Caco-2 (cell line): ENCODE data around the gene RTTN. TPM values are rescaled to one million over a fixed set of nuclear protein-coding genes. Genes with fewer than 3 reads are reported as not detected.
"Not testable (repeated sequence)": the region's sequence is repeated elsewhere in the genome, so short reads cannot be mapped to it uniquely, and the experiment has no call there.

ENCODE experiments used
- BruUV-seq: library from RNA; stranded (reverse); fragments of 400-500 nt; replicated peaks from 2 replicates; lab custom pipeline; 2021; lab: Mats Ljungman, UMichigan
- CTCF ChIA-PET: fragments of 300-600 bp; sonication (Branson Sonifier 250); formaldehyde crosslinking; loops from one replicate; lab custom pipeline; 2022; ENCODE audit warnings: antibody characterized with exemption; lab: Charles Lee
- POLR2A ChIA-PET: fragments of 300-600 bp; sonication (Branson Sonifier 250); formaldehyde crosslinking; loops from one replicate; lab custom pipeline; 2022; ENCODE audit warnings: antibody characterized with exemption; lab: Charles Lee
- DNase-seq, 2 experiments: peaks; one replicate each; pipeline versions ENCODE4 v3.0.0 to v3.0.0-alpha.2; 2020 to 2022
- H3K27me3 ChIP-seq: replicated peaks from 2 replicates; pipeline ENCODE4 v1.6.0; 2011; ENCODE audit warnings: low read length; ENCODE audit not compliant: control insufficient read depth, insufficient read depth
- H3K36me3 ChIP-seq: 2 replicates; pipeline ENCODE4 v1.5.1; 2011; ENCODE audit warnings: low read length; ENCODE audit not compliant: control insufficient read depth, insufficient read depth
- H3K4me1 ChIP-seq: fragments of 250-450 bp; sonication (Bioruptor Pico); 2 replicates; pipeline ENCODE4 v1.5.1; 2020; ENCODE audit warnings: mild to moderate bottlenecking
- H3K4me3 ChIP-seq: 2 replicates; pipeline ENCODE4 v1.5.1; 2011; ENCODE audit warnings: low read depth, mild to moderate bottlenecking, control low read depth, low read length
- H3K9me3 ChIP-seq: fragments of 250-450 bp; sonication (Bioruptor Pico); 2 replicates; pipeline ENCODE4 v1.5.1; 2020; ENCODE audit warnings: mild to moderate bottlenecking, moderate library complexity
- H3K27ac Mint-ChIP-seq: one replicate; pipeline ENCODE4 v1.8.0; 2022; ENCODE audit warnings: mixed read lengths; ENCODE audit not compliant: unreplicated experiment
- H3K27me3 Mint-ChIP-seq: one replicate; pipeline ENCODE4 v1.8.0; 2022; ENCODE audit warnings: mixed read lengths; ENCODE audit not compliant: insufficient read depth, unreplicated experiment
- H3K36me3 Mint-ChIP-seq: one replicate; pipeline ENCODE4 v1.8.0; 2022; ENCODE audit warnings: mild to moderate bottlenecking, mixed read lengths; ENCODE audit not compliant: insufficient read depth, unreplicated experiment
- H3K4me1 Mint-ChIP-seq: one replicate; pipeline ENCODE4 v1.8.0; 2022; ENCODE audit warnings: low read depth, mixed read lengths; ENCODE audit not compliant: unreplicated experiment
- H3K4me3 Mint-ChIP-seq: one replicate; pipeline ENCODE4 v1.8.0; 2022; ENCODE audit warnings: mild to moderate bottlenecking, moderate library complexity, mixed read lengths; ENCODE audit not compliant: unreplicated experiment
- H3K9me3 Mint-ChIP-seq: one replicate; pipeline ENCODE4 v1.8.0; 2022; ENCODE audit warnings: mixed read lengths; ENCODE audit not compliant: unreplicated experiment
- intact Hi-C: fragments of 100-400 bp; cut with micrococcal nuclease; formaldehyde crosslinking; loops from one replicate; pipeline ENCODE4 v1.10.0; 2022; ENCODE audit not compliant: unreplicated experiment
- total RNA-seq: library from RNA; stranded (reverse); gene quantifications from 2 replicates; pipeline ENCODE4 v1.2.3, GENCODE V29; 2022
- TF ChIP-seq, protein P1 (sequence below), 2 experiments: fragments of 200-600 bp in 1 of 2; IDR thresholded peaks; 1 replicate in 1 of 2; 2 replicates in 1 of 2; pipeline versions ENCODE4 v1.5.1 to v1.8.0; 2011 to 2022; ENCODE audit warnings: antibody characterized with exemption in 1 of 2, control low read depth in 1 of 2, inconsistent platforms in 1 of 2, low read depth in 1 of 2, low read length in 1 of 2, mild to moderate bottlenecking in 1 of 2, moderate library complexity in 1 of 2; ENCODE audit not compliant: insufficient read depth in 1 of 2, severe bottlenecking in 1 of 2, unreplicated experiment in 1 of 2

The RTTN gene
- total RNA-seq, 1 experiment from 2014 or later: 14.6 TPM

- no peak for DNase-seq
- TF ChIP-seq, protein P1, sequence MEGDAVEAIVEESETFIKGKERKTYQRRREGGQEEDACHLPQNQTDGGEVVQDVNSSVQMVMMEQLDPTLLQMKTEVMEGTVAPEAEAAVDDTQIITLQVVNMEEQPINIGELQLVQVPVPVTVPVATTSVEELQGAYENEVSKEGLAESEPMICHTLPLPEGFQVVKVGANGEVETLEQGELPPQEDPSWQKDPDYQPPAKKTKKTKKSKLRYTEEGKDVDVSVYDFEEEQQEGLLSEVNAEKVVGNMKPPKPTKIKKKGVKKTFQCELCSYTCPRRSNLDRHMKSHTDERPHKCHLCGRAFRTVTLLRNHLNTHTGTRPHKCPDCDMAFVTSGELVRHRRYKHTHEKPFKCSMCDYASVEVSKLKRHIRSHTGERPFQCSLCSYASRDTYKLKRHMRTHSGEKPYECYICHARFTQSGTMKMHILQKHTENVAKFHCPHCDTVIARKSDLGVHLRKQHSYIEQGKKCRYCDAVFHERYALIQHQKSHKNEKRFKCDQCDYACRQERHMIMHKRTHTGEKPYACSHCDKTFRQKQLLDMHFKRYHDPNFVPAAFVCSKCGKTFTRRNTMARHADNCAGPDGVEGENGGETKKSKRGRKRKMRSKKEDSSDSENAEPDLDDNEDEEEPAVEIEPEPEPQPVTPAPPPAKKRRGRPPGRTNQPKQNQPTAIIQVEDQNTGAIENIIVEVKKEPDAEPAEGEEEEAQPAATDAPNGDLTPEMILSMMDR (IDR thresholded peaks at IDR 0.05; ENCODE audit: insufficient read depth in 1 of 2, low read depth in 1 of 2, low read length in 1 of 2, severe bottlenecking in 1 of 2, unreplicated experiment in 1 of 2): no peak
- no peaks in the 10 kb centered on the region for H3K36me3 ChIP-seq
- peaks cover 11% of the 10 kb centered on the region for H3K36me3 Mint-ChIP-seq
- no TSS peak for BruUV-seq
- H3K27ac Mint-ChIP-seq: no peak overlapping the region
- H3K9me3 ChIP-seq: no peaks in the 10 kb centered on the region
- no peaks in the 10 kb centered on the region for H3K4me1 ChIP-seq
- no peak overlapping the region for H3K4me3 ChIP-seq
- no peak overlapping the region for H3K4me3 Mint-ChIP-seq
- intact Hi-C loops: no loop called here
- ChIA-PET CTCF (no interaction called here), POLR2A (no interaction called here)
- H3K4me1 Mint-ChIP-seq: no peaks in the 10 kb centered on the region
- no peaks in the 10 kb centered on the region for H3K27me3 ChIP-seq
- H3K27me3 Mint-ChIP-seq: no peaks in the 10 kb centered on the region
- H3K9me3 Mint-ChIP-seq: no peaks in the 10 kb centered on the region
These were observed 94.8 kb downstream of the RTTN start for GRCh38 chr18:70110678-70111077.

- Histone ChIP-seq H3K9me3 (no peaks in the 10 kb centered on the region), H3K4me3 (no peak overlapping the region), H3K27me3 (no peaks in the 10 kb centered on the region), H3K36me3 (no peaks in the 10 kb centered on the region), H3K4me1 (no peaks in the 10 kb centered on the region)
- POLR2A ChIA-PET: no interaction called here
- H3K27ac Mint-ChIP-seq: no peak overlapping the region
- intact Hi-C loops: no loop called here
- H3K9me3 Mint-ChIP-seq: no peaks in the 10 kb centered on the region
- TF ChIP-seq, protein P1 (IDR thresholded peaks at IDR 0.05; ENCODE audit: insufficient read depth in 1 of 2, low read depth in 1 of 2, low read length in 1 of 2, severe bottlenecking in 1 of 2, unreplicated experiment in 1 of 2): no peak
- H3K27me3 Mint-ChIP-seq: no peaks in the 10 kb centered on the region
- peaks cover 14% of the 10 kb centered on the region for H3K36me3 Mint-ChIP-seq
- no peak for DNase-seq
- no TSS peak for BruUV-seq
- no peaks in the 10 kb centered on the region for H3K4me1 Mint-ChIP-seq
- CTCF ChIA-PET: no interaction called here
- no peak overlapping the region for H3K4me3 Mint-ChIP-seq
These were observed 98.4 kb downstream of the RTTN start for GRCh38 chr18:70107091-70107490.

DNA sequence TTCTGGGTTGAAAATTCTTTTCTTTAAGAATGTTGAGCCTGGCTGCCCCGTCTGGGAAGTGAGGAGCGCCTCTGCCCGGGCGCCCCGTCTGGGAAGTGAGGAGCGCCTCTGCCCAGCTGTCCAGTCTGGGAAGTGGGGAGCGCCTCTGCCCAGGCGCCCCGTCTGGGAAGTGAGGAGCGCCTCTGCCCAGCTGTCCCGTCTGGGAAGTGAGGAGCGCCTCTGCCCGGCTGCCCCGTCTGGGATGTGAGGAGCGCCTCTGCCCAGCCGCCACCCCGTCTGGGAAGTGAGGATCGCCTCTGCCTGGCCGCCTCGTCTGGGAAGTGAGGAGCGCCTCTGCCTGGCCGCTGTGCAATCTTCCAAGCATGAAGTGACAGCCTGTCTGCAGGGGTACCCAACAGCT lies 102.6 kb downstream of the RTTN start:
- H3K36me3 Mint-ChIP-seq: peaks cover 14% of the 10 kb centered on the region
- H3K4me1 Mint-ChIP-seq, POLR2A ChIA-PET, H3K9me3 ChIP-seq, H3K4me3 ChIP-seq, H3K4me3 Mint-ChIP-seq, H3K27me3 Mint-ChIP-seq, H3K27me3 ChIP-seq, DNase-seq, CTCF ChIA-PET, H3K36me3 ChIP-seq, H3K4me1 ChIP-seq, H3K9me3 Mint-ChIP-seq, BruUV-seq, H3K27ac Mint-ChIP-seq, intact Hi-C loops: not testable (repeated sequence)

DNA sequence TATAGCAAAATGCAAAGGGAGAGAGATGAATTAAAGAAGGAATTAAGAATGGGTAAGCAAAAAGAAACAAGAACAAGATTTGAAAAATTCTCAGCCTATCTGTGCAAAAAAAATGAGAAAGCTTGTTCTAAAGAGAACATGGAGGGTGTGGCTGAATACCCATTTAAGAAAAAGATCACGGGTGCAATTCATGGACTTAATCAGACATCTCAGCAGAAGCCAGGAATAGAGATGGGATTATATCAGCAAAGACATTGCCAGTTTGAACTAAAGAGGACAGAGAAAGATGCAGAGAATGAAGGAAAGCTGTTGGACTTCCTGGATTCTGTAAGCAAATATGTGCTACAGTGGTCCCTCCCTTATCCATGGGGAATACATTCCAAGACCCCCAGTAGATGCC lies 115.6 kb downstream of the RTTN start:
- POLR2A ChIA-PET: no interaction called here
- Mint-ChIP-seq H3K9me3 (no peaks in the 10 kb centered on the region), H3K4me1 (no peaks in the 10 kb centered on the region), H3K4me3 (no peak overlapping the region), H3K36me3 (no peaks in the 10 kb centered on the region), H3K27ac (no peak overlapping the region), H3K27me3 (no peaks in the 10 kb centered on the region)
- no peaks in the 10 kb centered on the region for H3K36me3 ChIP-seq
- no peak for DNase-seq
- H3K4me1 ChIP-seq: no peaks in the 10 kb centered on the region
- H3K4me3 ChIP-seq: no peak overlapping the region
- BruUV-seq: no TSS peak
- intact Hi-C loops: loop anchor here (5.0 to 10.0 kb wide), 2 partner anchors 1163 to 1245 kb away; no protein-coding TSS in a partner anchor
- no peaks in the 10 kb centered on the region for H3K27me3 ChIP-seq
- TF ChIP-seq, protein P1 (IDR thresholded peaks at IDR 0.05; ENCODE audit: insufficient read depth in 1 of 2, low read depth in 1 of 2, low read length in 1 of 2, severe bottlenecking in 1 of 2, unreplicated experiment in 1 of 2): no peak
- no peaks in the 10 kb centered on the region for H3K9me3 ChIP-seq
- CTCF ChIA-PET: no interaction called here
